ENCODE measurements around the gene CHMP4B.

DNA sequence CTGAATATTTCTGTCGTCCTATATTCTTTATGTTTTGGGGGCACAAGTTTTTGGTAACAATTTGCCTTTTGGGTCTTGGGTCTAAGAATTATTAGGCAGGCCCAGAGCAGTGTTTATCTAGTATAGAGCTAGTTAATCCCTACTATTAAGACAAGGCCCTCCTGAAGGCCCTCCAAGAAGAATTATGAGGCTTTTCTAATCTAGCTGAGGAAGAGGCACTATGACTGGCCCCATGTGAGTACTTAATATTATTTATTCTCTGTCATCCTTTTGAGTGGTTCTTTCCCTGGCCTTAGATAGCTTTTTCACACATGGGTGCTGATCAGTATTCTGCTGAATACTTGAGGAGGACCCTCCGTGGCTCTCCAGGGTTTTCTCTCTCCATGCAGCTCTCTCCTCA, 25.1 kb downstream of the CHMP4B start:
- TF ChIP-seq GATA3 (IDR thresholded peaks at IDR 0.05; ENCODE audit: low read depth, low read length) (no peak), GATA2 (IDR thresholded peaks at IDR 0.05; ENCODE audit: low read depth, low read length) (no peak)
